HEK293 (cell line): ENCODE results near the gene CDK17.

Experiments
- CTCF ChIA-PET: fragments of 350-600 bp; formaldehyde crosslinking; extraction: SDS; loops from one replicate; lab custom pipeline; 2021; ENCODE audit warnings: antibody characterized with exemption; lab: Yijun Ruan, JAX
- POLR2A ChIA-PET: fragments of 300-600 bp; formaldehyde crosslinking; extraction: SDS; loops from one replicate; lab custom pipeline; 2020; ENCODE audit warnings: antibody characterized with exemption, inconsistent platforms; lab: Yijun Ruan, JAX
- H3K27ac ChIP-seq: fragments of 200-500 bp; sonication (Bioruptor generic); 2 replicates; pipeline ENCODE4 v1.5.1; 2014; ENCODE audit warnings: low read depth, low read length, control low read depth, inconsistent platforms; ENCODE audit errors: extremely low read depth
- H3K36me3 ChIP-seq, 2 experiments: fragments of 200-500 bp in 1 of 2; sonication (Bioruptor generic) in 1 of 2; 1 replicate in 1 of 2; 2 replicates in 1 of 2; pipeline ENCODE4 v1.5.1; 2014 to 2017; ENCODE audit warnings: inconsistent platforms in 2 of 2, low read length in 2 of 2; ENCODE audit not compliant: control insufficient read depth in 2 of 2, insufficient read depth in 1 of 2
- H3K4me1 ChIP-seq: fragments of 200-500 bp; sonication (Bioruptor generic); 2 replicates; pipeline ENCODE4 v1.5.1; 2014; ENCODE audit warnings: mild to moderate bottlenecking, low read length, inconsistent platforms; ENCODE audit not compliant: control insufficient read depth, insufficient read depth
- H3K4me3 ChIP-seq: 2 replicates; pipeline ENCODE4 v1.5.1; 2011; ENCODE audit warnings: low read depth, mild to moderate bottlenecking, control low read depth, low read length, moderate library complexity
- H3K9me3 ChIP-seq: fragments of 200-500 bp; sonication (Bioruptor generic); 2 replicates; pipeline ENCODE4 v1.5.1; 2014; ENCODE audit warnings: low read depth, low read length, inconsistent platforms; ENCODE audit not compliant: control insufficient read depth, insufficient read depth
- KLF10 ChIP-seq: fragments of 450-650 bp; IDR thresholded peaks from 2 replicates; pipeline ENCODE4 v1.5.1; 2018; ENCODE audit warnings: missing biosample characterization, mild to moderate bottlenecking, missing genetic modification characterization
- SP3 ChIP-seq: fragments of 450-650 bp; formaldehyde crosslinking; IDR thresholded peaks from 2 replicates; pipeline ENCODE4 v1.5.1; 2016; ENCODE audit warnings: missing biosample characterization, missing genetic modification characterization
- TRIM28 ChIP-seq: IDR thresholded peaks from 2 replicates; pipeline ENCODE4 v1.6.1; 2011; ENCODE audit warnings: low read length, control low read depth, borderline replicate concordance
- ZBTB48 ChIP-seq: fragments of 450-650 bp; formaldehyde crosslinking; IDR thresholded peaks from 2 replicates; pipeline ENCODE4 v1.5.1; 2016; ENCODE audit warnings: missing biosample characterization, missing genetic modification characterization
- ZEB2 ChIP-seq: fragments of 450-650 bp; formaldehyde crosslinking; IDR thresholded peaks from 2 replicates; pipeline ENCODE4 v1.5.1; 2016; ENCODE audit warnings: missing biosample characterization, missing genetic modification characterization
- ZFP69B ChIP-seq: fragments of 450-650 bp; formaldehyde crosslinking; IDR thresholded peaks from 2 replicates; pipeline ENCODE4 v1.5.1; 2016; ENCODE audit warnings: missing biosample characterization, missing genetic modification characterization
- ZNF174 ChIP-seq: fragments of 450-650 bp; formaldehyde crosslinking; IDR thresholded peaks from 2 replicates; pipeline ENCODE4 v1.5.0; 2017; ENCODE audit warnings: missing biosample characterization, mild to moderate bottlenecking, missing genetic modification characterization
- ZNF26 ChIP-seq: fragments of 450-650 bp; formaldehyde crosslinking; IDR thresholded peaks from 2 replicates; pipeline ENCODE4 v1.5.1; 2016; ENCODE audit warnings: missing biosample characterization, missing genetic modification characterization
- ZNF324 ChIP-seq: fragments of 450-650 bp; formaldehyde crosslinking; IDR thresholded peaks from 2 replicates; pipeline ENCODE4 v1.5.1; 2016; ENCODE audit warnings: missing biosample characterization, missing genetic modification characterization
- ZNF394 ChIP-seq: fragments of 450-650 bp; formaldehyde crosslinking; IDR thresholded peaks from 2 replicates; pipeline ENCODE4 v1.5.1; 2016; ENCODE audit warnings: missing biosample characterization, missing genetic modification characterization, mild to moderate bottlenecking, moderate library complexity, borderline replicate concordance
- ZNF398 ChIP-seq: fragments of 450-650 bp; formaldehyde crosslinking; IDR thresholded peaks from 2 replicates; pipeline ENCODE4 v1.5.1; 2017; ENCODE audit warnings: missing biosample characterization, missing genetic modification characterization
- ZNF530 ChIP-seq: fragments of 450-650 bp; formaldehyde crosslinking; IDR thresholded peaks from 2 replicates; pipeline ENCODE4 v1.5.1; 2016; ENCODE audit warnings: low read depth, missing biosample characterization, missing genetic modification characterization
- ZNF768 ChIP-seq: fragments of 450-650 bp; formaldehyde crosslinking; IDR thresholded peaks from 2 replicates; pipeline ENCODE4 v1.5.1; 2018; ENCODE audit warnings: missing biosample characterization, mild to moderate bottlenecking, missing genetic modification characterization
- ZNF785 ChIP-seq: fragments of 450-650 bp; formaldehyde crosslinking; IDR thresholded peaks from 2 replicates; pipeline ENCODE4 v1.5.1; 2016; ENCODE audit warnings: missing biosample characterization, missing genetic modification characterization
- ZNF792 ChIP-seq: fragments of 450-650 bp; formaldehyde crosslinking; IDR thresholded peaks from 2 replicates; pipeline ENCODE4 v1.5.1; 2016; ENCODE audit warnings: missing biosample characterization, missing genetic modification characterization
- TF ChIP-seq, protein P1 (sequence below): fragments of 450-650 bp; formaldehyde crosslinking; conservative IDR thresholded peaks from 2 replicates; pipeline ENCODE4 v1.5.1; 2016; ENCODE audit warnings: low read depth, missing biosample characterization, missing genetic modification characterization
- TF ChIP-seq, protein P2 (sequence below): fragments of 450-650 bp; formaldehyde crosslinking; IDR thresholded peaks from 2 replicates; pipeline ENCODE4 v1.5.1; 2016; ENCODE audit warnings: missing biosample characterization, missing genetic modification characterization

Gene CDK17

DNA sequence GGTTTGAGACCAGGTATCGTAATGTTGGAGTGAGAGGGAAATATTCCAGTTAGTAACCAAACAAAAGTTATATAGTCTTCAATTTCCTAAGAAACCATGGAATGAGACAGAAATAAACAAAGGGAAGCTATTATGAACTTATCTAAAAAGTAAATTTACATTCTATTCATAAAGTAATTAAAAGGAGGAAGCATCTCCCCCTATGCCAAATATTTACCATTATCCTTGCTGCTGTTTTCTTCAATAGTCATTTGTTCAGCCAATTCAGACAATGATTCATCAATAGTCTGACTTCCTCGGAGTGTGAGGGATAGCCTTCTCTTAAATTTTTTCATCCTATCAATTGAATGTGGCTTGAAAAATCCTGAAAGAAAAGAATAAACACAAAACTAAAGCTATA is 65.7 kb downstream of the CDK17 start:
- no peaks in the 10 kb centered on the region for H3K4me1 ChIP-seq
- H3K4me3 ChIP-seq, result no peak overlapping the region
- no peaks in the 10 kb centered on the region; the same call in 1 of the 2 replicates for H3K9me3 ChIP-seq
- no peaks in the 10 kb centered on the region; a peak in 1 of 3 replicates for H3K36me3 ChIP-seq
- CTCF ChIA-PET, result interaction anchor here (0.6 to 1.1 kb wide), 2 partner anchors 37 to 183 kb away, joined by 3 to 4 read pairs; no protein-coding TSS in a partner anchor
- no peak for TF ChIP-seq SP3 (tag by site-specific recombination)
- TF ChIP-seq ZNF530 (tag by site-specific recombination), result no peak
- no peak for TF ChIP-seq ZBTB48 (tag by site-specific recombination)
- no peak for TF ChIP-seq ZNF768
- TF ChIP-seq ZNF26, result no peak
- TF ChIP-seq ZNF324 (tag by site-specific recombination), result no peak
- no peak for TF ChIP-seq TRIM28
- no peak for TF ChIP-seq ZNF792 (tag by site-specific recombination)
- TF ChIP-seq ZEB2 (tag by site-specific recombination), result no peak
- TF ChIP-seq, protein P1, sequence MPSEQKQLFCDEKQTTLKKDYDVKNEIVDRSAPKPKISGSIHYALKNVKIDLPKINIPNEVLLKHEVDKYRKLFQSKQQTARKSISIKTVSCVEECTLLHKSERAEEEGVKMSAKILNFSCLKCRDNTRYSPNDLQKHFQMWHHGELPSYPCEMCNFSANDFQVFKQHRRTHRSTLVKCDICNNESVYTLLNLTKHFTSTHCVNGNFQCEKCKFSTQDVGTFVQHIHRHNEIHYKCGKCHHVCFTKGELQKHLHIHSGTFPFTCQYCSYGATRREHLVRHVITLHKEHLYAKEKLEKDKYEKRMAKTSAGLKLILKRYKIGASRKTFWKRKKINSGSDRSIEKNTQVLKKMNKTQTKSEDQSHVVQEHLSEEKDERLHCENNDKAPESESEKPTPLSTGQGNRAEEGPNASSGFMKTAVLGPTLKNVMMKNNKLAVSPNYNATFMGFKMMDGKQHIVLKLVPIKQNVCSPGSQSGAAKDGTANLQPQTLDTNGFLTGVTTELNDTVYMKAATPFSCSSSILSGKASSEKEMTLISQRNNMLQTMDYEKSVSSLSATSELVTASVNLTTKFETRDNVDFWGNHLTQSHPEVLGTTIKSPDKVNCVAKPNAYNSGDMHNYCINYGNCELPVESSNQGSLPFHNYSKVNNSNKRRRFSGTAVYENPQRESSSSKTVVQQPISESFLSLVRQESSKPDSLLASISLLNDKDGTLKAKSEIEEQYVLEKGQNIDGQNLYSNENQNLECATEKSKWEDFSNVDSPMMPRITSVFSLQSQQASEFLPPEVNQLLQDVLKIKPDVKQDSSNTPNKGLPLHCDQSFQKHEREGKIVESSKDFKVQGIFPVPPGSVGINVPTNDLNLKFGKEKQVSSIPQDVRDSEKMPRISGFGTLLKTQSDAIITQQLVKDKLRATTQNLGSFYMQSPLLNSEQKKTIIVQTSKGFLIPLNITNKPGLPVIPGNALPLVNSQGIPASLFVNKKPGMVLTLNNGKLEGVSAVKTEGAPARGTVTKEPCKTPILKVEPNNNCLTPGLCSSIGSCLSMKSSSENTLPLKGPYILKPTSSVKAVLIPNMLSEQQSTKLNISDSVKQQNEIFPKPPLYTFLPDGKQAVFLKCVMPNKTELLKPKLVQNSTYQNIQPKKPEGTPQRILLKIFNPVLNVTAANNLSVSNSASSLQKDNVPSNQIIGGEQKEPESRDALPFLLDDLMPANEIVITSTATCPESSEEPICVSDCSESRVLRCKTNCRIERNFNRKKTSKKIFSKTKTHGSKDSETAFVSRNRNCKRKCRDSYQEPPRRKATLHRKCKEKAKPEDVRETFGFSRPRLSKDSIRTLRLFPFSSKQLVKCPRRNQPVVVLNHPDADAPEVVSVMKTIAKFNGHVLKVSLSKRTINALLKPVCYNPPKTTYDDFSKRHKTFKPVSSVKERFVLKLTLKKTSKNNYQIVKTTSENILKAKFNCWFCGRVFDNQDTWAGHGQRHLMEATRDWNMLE (tag by site-specific recombination), result no peak
- no peak for TF ChIP-seq KLF10 (tag by site-specific recombination)
- no peak for TF ChIP-seq ZNF785
- no peak for TF ChIP-seq ZNF398 (tag by site-specific recombination)
- no peak for TF ChIP-seq ZFP69B (tag by site-specific recombination)
- no peak for TF ChIP-seq ZNF394 (tag by site-specific recombination)
- TF ChIP-seq, protein P2, sequence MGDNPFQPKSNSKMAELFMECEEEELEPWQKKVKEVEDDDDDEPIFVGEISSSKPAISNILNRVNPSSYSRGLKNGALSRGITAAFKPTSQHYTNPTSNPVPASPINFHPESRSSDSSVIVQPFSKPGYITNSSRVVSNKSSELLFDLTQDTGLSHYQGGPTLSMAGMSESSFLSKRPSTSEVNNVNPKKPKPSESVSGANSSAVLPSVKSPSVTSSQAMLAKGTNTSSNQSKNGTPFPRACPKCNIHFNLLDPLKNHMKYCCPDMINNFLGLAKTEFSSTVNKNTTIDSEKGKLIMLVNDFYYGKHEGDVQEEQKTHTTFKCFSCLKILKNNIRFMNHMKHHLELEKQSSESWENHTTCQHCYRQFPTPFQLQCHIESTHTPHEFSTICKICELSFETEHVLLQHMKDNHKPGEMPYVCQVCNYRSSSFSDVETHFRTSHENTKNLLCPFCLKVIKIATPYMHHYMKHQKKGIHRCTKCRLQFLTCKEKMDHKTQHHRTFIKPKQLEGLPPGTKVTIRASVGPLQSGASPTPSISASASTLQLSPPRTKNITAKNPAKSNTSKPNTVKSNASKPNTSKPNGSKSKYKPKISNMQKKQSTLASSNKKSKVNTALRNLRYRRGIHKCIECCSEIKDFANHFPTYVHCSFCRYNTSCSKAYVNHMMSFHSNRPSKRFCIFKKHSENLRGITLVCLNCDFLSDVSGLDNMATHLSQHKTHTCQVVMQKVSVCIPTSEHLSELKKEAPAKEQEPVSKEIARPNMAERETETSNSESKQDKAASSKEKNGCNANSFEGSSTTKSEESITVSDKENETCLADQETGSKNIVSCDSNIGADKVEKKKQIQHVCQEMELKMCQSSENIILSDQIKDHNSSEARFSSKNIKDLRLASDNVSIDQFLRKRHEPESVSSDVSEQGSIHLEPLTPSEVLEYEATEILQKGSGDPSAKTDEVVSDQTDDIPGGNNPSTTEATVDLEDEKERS (tag by site-specific recombination), result no peak
- TF ChIP-seq ZNF174 (tag by site-specific recombination), result no peak
- POLR2A ChIA-PET, result no interaction called here
- H3K27ac ChIP-seq, result no peak overlapping the region
